ENCODE data around the gene GDPGP1. TPM values are rescaled to one million over a fixed set of nuclear protein-coding genes. Genes with fewer than 3 reads are reported as not detected.
"Not testable (repeated sequence)": the region's sequence is repeated elsewhere in the genome, so short reads cannot be mapped to it uniquely, and the experiment has no call there.

GDPGP1 gene
- total RNA-seq, 1 donor from 2014 or later = 2.9 TPM

DNA sequence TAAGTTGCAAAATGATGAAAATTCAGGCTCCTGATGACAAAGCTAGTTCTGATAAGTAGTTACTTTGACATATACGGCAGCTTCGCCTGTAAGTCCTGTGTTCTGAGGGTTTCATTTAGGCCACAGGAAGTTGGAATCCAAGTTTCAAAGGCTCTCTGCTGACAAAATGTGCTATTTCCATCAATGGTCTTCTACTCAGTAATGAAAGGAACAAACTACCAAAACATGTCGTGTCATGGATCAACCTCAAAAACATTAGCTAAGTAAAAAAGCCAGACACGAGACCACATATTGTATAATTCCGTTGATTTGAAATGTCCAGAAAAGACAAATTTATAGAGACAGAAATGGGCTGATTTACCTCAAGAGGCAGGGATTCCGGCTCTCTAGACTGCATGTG is 53.9 kb downstream of the GDPGP1 start:
- TF ChIP-seq, protein P1, sequence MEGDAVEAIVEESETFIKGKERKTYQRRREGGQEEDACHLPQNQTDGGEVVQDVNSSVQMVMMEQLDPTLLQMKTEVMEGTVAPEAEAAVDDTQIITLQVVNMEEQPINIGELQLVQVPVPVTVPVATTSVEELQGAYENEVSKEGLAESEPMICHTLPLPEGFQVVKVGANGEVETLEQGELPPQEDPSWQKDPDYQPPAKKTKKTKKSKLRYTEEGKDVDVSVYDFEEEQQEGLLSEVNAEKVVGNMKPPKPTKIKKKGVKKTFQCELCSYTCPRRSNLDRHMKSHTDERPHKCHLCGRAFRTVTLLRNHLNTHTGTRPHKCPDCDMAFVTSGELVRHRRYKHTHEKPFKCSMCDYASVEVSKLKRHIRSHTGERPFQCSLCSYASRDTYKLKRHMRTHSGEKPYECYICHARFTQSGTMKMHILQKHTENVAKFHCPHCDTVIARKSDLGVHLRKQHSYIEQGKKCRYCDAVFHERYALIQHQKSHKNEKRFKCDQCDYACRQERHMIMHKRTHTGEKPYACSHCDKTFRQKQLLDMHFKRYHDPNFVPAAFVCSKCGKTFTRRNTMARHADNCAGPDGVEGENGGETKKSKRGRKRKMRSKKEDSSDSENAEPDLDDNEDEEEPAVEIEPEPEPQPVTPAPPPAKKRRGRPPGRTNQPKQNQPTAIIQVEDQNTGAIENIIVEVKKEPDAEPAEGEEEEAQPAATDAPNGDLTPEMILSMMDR (IDR thresholded peaks at IDR 0.05; ENCODE audit: insufficient read depth, low read length, severe bottlenecking) = no peak
- DNase-seq (ENCODE audit: low read depth) (no peak), FAIRE-seq (no peak)
- Histone ChIP-seq H3K36me3 (ENCODE audit: control insufficient read depth, insufficient read depth, low read length) (no peaks in the 10 kb centered on the region), H3K4me3 (ENCODE audit: low read depth, low read length) (no peak overlapping the region), H3K27me3 (ENCODE audit: control insufficient read depth, insufficient read depth, low read length) (no peaks in the 10 kb centered on the region)

DNA sequence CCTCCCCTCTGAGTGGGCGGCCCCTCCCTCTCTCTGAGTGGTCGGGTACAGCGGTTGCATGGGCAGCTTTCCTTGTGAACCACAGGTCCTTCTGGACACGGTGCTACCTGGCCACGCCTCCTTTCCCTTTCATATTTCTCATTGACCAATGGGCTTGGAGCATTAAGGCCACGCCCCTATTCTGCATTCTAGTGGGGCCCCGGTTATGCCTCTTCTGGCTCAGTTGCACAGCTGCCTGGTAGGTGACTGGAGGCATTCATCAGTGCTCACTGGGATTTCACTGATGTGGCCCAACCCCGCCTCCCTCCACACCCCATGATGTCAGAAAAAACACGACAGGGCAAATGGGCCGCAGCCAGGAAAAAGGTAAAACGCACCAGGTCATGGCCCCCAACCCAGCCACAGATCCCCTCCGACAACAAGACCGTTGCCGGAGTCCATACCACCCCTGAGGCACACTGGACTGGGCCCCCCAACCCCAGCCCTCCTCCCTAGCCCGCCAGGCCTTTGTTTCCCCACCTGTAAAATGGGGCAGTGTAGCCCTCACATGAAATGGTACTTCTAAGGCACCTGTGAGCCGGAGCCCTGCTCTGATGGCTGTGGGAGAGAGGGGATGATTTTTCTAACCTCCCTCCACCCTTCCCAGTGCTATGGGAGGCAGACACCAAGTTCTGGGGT is 57.8 kb downstream of the GDPGP1 start:
- H3K27me3 ChIP-seq (ENCODE audit: control insufficient read depth, insufficient read depth, low read length) = no peaks in the 10 kb centered on the region
- no peaks in the 10 kb centered on the region for H3K36me3 ChIP-seq (ENCODE audit: control insufficient read depth, insufficient read depth, low read length)
- DNase-seq (ENCODE audit: low read depth) (peak; percentile 55), FAIRE-seq (no peak)
- H3K4me3 ChIP-seq (ENCODE audit: low read depth, low read length) = no peak overlapping the region
- TF ChIP-seq, protein P1 (IDR thresholded peaks at IDR 0.05; ENCODE audit: insufficient read depth, low read length, severe bottlenecking) = no peak

DNA sequence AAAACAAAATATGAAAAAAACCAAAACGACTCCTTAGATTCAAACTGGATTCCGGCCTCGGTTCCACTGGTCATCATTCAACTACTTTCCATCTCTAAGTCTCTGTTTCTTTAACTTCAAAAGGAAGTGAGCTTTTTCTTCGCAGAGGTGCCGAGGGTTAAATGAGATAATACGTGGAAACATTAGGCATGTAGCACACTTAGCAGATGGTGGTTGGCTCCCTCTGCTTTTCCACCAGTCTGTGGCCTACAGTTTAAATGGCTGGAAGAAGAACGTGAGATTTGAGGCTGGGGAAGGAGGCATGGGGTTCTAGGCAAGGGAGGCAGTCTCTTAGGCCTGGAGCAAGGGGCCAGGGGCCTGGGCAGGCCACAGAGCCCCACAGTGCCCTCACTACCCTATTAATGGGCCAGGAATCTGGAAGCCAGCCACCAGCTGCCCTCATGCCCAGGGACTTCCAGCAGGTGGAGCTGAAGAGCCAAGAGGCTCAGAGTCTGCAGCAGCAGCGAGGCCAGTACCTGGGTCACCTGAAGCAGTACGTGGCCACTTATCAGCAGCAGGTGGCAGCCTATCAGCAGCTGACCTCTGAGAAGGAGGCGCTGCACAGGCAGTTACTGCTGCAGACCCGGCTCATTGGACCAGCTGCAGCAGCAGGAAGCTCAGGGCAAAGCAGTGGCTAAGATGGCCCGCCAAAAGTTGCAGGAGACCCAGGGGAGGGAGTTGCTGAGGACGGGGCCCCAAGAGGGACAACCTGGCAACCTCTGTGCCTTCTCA is 59.2 kb downstream of the GDPGP1 start:
- peak; percentile 79 for DNase-seq (ENCODE audit: low read depth)
- not testable (repeated sequence) for H3K27me3 ChIP-seq (ENCODE audit: control insufficient read depth, insufficient read depth, low read length); H3K4me3 ChIP-seq (ENCODE audit: low read depth, low read length); FAIRE-seq; H3K36me3 ChIP-seq (ENCODE audit: control insufficient read depth, insufficient read depth, low read length)
- TF ChIP-seq, protein P1 (IDR thresholded peaks at IDR 0.05; ENCODE audit: insufficient read depth, low read length, severe bottlenecking) = peak; percentile 95

DNA sequence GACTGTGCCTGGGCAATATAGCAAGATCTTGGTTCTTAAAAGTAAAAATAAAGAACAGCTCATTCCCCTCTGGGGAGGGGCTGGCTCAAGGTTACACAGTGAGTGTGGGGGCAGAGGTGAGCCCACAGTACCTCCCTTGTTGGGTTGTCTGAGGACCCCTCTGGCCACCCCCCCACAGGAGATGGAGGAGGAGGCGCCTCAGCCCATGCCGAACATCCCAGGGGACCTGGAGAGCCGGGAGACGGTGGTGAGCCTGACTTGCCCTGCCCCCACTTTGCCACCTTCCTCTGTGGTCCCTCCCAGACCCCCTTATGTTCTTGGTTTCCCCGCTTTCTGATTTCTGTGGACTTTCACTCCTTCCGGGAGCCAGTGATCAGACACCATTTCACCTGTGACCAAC is 60.1 kb downstream of the GDPGP1 start:
- FAIRE-seq = no peak
- Histone ChIP-seq H3K27me3 (ENCODE audit: control insufficient read depth, insufficient read depth, low read length) (no peaks in the 10 kb centered on the region), H3K4me3 (ENCODE audit: low read depth, low read length) (no peak overlapping the region), H3K36me3 (ENCODE audit: control insufficient read depth, insufficient read depth, low read length) (no peaks in the 10 kb centered on the region)
- no peak for DNase-seq (ENCODE audit: low read depth)
- TF ChIP-seq, protein P1 (IDR thresholded peaks at IDR 0.05; ENCODE audit: insufficient read depth, low read length, severe bottlenecking) = no peak

DNA sequence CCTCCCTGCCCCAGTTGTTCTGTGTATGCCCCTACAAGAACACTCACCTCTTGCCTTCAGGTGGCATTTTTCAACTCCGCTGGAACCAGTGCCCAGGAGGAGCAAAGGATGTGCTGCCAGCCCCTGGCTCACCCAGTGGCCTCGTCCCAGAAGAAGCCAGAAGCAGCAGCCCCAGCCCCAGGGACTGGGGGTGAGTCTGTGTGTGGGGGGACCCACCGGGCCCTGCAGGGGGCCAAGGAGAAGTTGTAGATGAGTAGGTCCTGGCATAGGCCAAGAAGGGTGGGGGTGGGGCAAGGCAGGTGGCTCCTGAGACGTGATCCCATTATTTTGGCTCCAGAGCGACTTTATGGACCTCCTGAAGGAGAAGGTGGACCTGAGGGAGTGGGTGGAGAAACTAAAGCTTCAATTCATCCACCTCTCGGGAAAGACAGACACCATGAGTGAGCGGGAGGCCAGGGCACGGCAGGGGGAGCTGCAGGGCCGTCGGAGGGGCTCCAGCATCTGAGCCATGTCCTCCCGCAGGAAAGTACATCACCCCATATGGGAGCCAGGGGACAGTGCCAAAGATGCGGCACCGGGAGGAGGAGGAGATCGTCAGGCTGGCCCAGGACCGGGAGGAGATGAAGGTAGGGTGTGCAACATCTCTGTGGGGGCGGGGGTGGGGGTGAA is 60.7 kb downstream of the GDPGP1 start:
- no peak overlapping the region for H3K4me3 ChIP-seq (ENCODE audit: low read depth, low read length)
- TF ChIP-seq, protein P1 (IDR thresholded peaks at IDR 0.05; ENCODE audit: insufficient read depth, low read length, severe bottlenecking) = no peak
- H3K36me3 ChIP-seq (ENCODE audit: control insufficient read depth, insufficient read depth, low read length) = no peaks in the 10 kb centered on the region
- FAIRE-seq = no peak
- DNase-seq (ENCODE audit: low read depth) = no peak
- H3K27me3 ChIP-seq (ENCODE audit: control insufficient read depth, insufficient read depth, low read length) = no peaks in the 10 kb centered on the region

Data from bronchial epithelial cell (primary cell).